DMS79 treated with DMSO at 0.1 percent for 48 hours (cell line): ENCODE results near the gene NRL.

Experiments
- DNase-seq: peaks from one replicate; lab custom pipeline; 2025; lab: John Stamatoyannopoulos, UW

Gene NRL

DNA sequence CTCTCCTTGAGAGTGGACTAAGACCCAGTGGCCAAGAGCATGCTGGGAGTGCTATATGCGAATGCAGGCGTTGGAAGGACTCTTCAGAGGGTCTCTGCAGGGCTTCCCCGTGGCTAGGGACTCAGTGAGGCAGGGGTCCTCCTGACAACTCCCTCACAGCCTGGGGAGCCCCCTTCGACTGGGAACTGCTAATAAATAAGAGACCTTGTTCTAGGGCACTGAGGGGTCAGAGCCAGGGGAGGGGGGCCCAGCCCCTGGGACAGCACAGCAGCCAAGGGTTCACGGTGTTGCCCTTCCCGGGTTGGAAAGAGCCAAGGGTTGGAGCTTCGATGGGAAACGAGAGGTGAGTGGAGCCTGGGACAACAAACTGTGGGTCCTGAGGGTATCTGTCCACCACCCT lies 49.3 kb downstream of the NRL start:
- no peak for DNase-seq

GRCh38 chr14:24064856-24065255 lies 49.9 kb downstream of the NRL start:
- no peak for DNase-seq

- DNase-seq: no peak
Observed at GRCh38 chr14:24064091-24064795, 50.5 kb downstream of the NRL start.

- DNase-seq: no peak
Observed at GRCh38 chr14:24063263-24063836, 51.4 kb downstream of the NRL start.

DNA sequence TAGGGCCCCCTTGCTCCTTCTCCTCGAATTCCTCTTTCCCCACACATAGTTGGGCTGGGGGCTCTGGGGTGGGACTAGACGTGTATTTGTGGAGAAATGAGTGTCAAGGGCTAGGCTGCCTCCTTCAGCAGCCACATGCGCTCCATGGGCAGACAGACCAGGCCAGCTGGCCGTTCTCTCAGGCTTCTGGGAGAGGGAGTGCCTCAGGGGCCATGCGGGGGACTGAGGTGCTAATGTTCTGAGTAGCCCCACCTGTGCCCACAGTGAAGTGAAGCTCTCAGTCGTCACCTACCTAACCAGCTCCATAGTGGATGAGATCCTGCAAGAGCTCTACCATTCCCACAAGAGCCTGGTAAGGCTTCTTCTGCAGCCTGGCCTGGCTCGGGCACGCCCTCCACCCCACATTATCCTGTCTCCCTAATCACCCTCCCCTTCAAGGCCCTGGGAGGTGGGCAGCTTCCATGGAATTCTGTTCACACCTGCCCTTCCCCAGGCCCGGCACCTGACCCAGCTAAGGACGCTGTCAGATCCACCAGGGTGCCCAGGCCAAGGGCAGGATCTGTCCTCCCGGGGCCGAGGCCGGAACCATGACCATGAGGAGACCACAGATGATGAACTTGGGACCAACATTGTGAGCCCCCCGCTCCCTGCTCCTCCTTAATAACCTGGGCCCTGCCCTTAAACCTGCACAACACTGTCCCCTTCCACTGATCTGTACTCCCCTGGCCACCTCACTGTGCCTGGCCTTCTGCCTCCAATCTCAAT lies 52.4 kb downstream of the NRL start:
- DNase-seq: no peak

DNA sequence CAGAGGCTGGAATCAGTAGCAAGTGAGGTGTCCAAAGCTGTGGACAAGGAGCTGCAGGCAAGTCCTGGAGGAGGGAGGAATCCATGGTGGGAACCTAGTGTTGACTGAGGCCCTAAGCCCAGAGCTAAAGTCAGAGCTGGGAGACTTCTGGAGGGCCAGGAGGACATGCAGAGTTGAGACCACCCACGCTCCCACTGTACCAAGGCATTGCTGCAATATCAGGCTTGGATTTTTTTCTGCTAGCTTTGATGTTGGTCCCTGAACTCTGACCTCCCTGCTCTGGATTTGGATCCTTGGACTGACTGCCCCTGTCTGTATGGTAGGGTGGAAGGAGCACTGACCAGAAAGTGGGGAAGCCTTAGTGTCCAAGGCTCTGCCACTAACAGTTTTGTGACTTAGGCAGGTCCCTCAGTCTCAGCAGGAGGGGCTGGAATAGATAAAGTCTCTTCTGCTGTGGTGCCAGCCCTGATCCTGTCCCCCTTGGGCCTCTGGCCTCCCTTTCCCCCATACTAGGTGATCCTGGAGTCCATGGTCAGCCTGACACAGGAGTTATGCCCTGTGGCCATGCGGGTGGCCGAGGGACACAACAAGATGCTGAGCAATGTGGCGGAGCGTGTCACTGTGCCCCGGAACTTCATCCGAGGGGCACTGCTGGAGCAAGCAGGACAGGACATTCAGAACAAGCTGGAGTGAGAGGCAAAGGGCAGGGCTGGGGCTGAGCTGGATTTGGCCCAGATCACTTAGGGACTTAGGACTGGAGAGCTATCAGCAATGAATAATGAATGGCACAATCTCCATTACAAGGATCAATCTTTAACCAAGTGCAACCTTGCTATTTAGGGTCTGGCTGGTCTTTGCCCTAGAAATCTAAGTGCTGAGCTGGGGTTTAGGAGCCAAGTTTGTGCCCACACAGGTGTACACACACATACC lies 53.5 kb downstream of the NRL start:
- no peak for DNase-seq

- no peak for DNase-seq
Observed at GRCh38 chr14:24060443-24060842, 54.3 kb downstream of the NRL start.

- DNase-seq: no peak
Observed at GRCh38 chr14:24059841-24060388, 54.8 kb downstream of the NRL start.

DNA sequence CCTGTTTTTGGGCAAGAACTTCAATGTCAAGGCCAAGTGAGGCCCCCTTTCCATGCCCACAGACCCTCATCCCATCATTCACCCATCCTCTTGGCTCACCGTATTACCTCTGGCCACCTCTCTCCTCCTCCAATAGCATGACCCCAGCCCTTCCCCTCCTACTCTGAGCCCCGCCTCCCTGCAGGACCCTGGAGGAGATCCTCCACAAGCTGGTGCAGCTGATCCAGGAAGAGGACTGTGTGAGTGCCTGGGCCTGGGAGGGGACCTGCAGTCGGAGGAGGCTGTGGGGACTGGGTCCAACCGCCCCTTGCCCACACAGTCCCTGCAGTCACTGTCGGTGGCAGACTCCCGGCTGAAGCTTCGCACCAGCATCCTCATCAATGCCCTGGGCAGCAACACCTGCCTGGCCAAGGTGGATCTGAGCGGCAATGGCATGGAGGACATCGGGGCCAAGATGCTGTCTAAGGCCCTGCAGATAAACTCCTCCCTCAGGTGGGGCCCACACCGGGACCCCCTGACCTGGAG lies 55.7 kb downstream of the NRL start:
- no peak for DNase-seq

GRCh38 chr14:24058260-24058950 lies 56.3 kb downstream of the NRL start:
- DNase-seq: peak; percentile 82

- DNase-seq: no peak
Observed at GRCh38 chr14:24057867-24058259, 56.9 kb downstream of the NRL start.

DNA sequence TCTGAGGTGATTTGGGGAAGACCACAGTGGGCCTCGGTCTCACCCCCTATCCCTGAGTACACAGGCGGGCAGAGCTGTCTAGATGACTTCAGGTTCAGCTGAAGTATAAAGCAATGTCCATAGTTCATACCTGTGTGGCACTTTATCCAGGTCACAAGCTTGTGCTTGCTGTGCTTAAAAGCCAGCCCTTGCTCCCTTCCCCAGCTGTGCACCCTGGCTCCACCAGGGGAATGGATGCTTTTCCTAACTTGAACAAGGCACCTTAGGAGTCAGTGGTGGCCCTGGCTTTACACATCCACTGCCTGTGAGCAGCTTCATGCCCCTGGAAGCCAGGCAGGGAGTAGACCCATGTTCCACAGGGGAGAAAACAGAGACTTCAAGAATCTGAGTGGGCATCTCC lies 57.5 kb downstream of the NRL start:
- no peak for DNase-seq

- DNase-seq: no peak
Observed at GRCh38 chr14:24056800-24057184, 58.0 kb downstream of the NRL start.

DNA sequence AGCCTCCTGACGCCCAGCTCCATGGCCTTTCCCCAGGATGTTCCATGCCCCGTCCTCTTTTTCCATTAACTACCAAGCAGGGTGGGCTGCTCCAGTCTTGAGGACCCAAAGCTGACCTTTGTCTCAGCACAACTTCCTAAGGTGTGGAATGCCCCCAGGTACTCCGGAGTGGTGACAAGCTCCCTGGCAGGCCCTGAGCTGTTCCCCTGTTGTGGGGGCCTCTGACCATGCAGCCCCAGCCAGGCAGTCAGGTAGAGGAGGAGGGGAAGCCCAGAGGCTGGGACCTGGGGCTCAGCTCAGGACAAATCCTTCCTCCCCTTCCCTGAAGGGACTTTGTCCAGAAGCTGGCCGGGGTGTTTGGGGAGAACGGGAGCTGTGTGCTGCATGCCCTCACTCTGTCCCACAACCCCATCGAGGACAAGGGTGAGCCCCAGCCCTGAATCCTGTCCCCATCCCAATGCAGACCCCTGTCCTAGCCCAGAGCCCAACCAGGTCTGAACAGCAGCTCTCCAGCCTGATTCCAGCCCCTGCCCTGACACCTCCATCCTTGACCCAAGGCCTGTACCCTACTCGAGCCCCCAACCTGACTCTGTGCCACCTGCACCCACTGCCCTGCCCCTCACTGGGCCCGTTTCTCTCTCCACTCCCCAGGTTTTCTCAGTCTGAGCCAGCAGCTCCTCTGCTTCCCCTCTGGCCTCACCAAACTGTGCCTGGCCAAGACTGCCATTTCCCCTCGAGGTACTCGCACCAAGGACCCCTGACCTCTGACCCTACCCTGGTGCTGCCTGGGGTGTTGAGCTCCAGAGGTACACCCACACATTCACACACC lies 58.6 kb downstream of the NRL start:
- no peak for DNase-seq

DNA sequence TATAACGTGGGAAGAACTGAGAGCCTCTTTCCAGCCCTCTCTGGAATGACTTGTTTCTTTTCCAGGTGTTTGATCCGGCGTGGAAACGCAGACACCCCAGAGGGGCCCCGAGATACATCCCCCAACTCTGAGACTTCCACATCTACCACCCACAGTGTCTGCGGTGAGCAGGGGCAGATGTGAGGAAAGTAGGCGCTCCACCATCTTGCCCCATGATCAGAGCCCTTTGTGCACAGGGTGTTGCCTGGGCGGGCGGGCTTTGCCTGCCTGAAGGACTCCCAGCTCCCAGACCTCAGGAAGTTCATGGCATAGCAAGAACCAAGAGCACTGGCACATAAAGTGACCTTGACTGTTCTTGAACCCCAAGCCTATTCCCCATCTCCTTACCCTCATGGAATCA lies 60.1 kb downstream of the NRL start:
- DNase-seq: no peak

DNA sequence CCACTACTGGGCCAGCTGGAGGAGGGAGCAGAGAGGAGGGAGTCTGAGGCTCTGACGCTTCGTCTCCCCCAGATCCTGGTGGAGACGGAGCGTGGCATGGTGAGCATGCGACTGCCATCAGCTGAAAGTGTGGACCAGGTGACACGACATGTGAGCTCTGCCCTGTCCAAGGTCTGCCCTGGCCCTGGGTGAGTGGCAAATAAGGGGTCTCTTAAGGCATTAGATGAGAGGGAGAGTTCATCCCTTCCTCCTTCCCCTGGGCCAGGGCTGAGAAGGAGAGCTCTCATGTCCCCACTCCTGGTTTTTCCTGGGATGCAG lies 60.5 kb downstream of the NRL start:
- DNase-seq: no peak

DNA sequence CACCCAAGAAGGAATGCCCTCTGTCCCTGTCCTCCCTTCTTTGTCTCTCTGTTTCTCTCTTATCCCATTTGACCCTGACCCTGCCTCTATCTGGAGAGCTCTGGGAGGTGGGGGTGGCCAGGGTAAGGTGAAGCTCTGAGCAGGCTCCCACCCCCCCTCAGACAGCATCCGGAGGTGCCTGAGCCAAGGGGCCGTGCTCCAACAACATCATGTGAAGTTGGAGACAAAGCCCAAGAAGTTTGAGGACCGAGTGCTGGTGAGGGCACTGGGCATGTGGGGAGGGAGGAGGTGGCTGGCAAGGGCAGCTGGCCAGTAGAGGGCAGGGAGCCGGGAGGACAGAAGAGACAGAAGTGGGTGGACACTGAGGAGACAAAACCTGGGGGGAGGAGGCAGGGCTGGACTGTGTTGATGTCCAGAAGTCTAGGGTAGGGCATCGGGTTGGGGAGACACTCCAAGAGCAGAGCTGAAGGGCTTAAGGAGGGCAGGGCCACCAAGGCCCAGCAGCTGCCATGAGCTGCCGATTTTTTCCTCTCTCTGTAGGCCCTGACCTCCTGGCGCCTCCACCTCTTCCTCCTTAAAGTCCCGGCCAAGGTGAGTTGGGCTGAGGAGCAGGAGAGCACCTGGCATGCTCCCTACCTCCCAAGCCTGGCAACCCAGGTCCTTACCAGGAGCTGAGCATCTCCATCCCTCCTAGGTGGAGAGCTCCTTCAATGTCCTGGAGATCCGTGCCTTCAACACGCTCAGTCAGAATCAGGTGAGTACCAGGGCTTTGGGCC lies 61.0 kb downstream of the NRL start:
- DNase-seq: no peak

- DNase-seq: no peak
Observed at GRCh38 chr14:24052656-24053547, 61.8 kb downstream of the NRL start.
